Right renal pelvis (tissue), 4 donors: Measurements from ENCODE around the gene APBB2. TPM values are rescaled to one million over a fixed set of nuclear protein-coding genes. Genes with fewer than 3 reads are reported as not detected.
A peak's percentile ranks its signal among the peaks of the same experiment; 100 is the strongest.

Source experiments
- DNase-seq, 4 donors: peaks; one replicate each; pipeline ENCODE4 v3.0.0-alpha.2; 2013; ENCODE audit warnings: low read depth in 4 of 4, low spot score in 3 of 4, missing footprints in 1 of 4
- polyA plus RNA-seq, 4 donors: library from polyadenylated mRNA; unstranded; fragments of 120-200 nt; gene quantifications; one replicate each; pipeline ENCODE4 v1.2.1, GENCODE V29; 2013; ENCODE audit not compliant: insufficient read length in 4 of 4

APBB2 gene
- polyA plus RNA-seq, 4 donors = 43.8 to 55.1 (median 52.6) TPM

DNA sequence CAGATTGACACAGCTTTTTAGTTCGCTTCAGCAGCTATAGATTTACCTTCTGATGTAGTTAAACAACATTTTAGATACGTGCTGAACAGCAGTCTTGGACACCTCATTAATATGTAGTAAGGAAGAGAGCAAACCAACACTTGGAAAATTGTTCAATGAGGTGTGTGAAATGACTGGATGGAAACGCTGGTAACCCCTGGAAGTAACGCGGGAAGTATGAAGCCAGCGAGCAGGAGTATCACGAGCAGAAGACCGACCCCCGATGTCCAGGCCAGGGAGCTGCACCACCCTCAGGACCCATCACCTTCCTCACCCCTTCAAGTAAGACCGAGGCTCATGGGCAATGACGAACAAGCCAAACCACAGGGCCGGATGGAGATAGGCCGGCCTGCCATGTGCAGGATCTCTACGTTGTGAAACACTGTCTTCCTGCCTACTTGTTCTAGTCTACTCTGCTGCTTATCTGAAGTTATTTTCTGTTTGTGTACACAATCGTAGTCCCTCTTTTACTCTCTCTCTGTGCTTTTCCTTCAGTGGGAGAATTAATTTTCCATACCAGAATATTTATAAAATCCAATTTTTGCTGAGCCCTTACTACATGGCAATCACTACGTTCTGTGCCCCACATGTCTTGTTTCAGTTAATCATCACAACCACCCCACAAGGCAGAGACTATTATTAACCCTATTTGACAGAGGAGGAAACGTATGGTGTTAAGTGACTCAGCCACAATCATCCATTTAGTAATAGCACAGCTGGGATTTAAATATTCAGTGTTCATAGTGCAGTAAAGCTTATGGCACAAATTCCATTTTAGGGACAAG is 221.7 kb downstream of the APBB2 start:
- no peak for DNase-seq

DNA sequence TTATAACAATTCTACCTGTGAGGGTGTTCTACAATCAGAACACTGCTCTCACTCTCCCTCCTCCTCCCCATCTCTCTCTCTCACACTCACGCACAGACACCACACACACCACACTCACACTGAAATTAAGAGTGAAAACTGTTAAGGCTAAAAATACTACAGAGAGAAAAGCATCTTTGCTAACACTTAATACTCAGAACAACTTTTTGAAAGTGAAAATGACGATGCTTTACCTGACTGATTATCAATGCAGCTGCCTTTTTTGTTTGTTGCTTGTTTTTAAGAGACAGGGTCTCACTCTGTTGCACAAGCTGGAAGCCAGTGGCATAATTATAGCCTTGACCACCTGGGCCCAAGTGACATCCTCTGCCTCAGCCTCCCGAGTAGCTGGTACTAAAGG is 222.4 kb downstream of the APBB2 start:
- DNase-seq = no peak

DNA sequence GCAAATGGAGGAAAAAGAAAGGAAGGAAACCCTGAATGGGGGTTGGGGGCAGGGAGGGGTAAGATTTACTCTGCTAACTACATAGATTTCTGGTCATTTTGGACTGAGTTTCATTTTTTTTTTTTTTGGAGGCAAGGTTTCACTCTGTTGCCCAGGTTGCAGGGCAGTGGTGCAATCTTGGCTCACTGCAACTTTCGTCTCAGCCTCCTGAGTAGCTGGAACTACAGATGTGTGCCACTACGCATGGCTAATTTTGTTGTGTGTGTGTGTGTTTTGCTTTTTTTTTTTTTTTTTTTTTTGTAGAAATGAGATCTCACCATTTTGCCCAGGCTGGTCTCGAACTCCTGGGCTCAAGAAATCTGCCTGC is 223.5 kb downstream of the APBB2 start:
- no peak for DNase-seq

DNA sequence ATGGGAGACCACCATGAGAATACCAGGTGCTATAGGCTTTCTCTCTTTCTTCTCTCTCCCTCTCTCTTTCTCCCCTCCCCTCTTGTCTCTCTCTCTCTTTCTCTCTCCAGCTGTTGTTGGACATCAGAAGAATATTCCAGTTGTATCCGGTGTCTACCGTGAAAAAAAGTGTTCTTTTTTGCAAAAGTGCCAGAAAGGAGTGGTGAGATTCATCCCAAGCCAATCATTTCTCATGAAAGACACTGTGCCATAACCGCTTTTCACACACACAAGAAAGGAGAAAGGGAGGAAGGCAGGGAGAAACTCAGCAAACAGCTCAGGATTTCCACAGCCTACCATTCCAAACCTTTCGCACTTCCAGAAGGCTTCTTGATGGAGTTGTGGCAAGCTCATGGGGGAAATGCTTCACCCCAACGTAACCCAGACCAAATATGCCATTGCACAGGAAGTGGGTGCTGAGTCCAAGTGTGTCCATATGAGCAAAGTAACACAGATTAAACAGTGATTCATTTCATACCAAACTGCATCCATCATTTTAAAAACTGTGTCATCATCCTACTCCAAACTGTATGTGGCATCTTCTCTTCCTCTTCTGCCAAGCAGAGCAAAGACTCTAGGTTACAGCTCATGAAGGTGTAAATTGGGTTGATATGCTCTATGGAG is 224.0 kb downstream of the APBB2 start:
- DNase-seq = no peak

- no peak for DNase-seq
Observed at GRCh38 chr4:40987151-40987550, 227.2 kb downstream of the APBB2 start.

DNA sequence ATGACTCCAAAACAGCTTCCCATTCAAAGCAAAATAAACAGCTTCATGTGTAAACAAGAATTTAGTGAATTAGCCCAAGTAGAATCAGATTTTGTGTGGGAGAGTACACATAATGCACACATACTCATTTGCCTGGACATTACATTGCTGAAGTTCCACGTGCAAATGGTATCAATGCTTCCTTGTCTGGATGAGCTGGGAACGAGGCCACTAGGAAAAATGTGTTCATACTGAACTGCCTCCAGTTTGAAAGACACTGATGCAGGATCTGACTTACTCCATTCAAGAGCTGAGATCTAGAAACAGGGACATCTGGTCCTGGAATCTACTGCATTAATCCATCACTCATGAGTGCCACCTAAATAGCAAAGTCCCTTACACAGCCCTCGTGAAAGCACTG is 228.0 kb downstream of the APBB2 start:
- DNase-seq = no peak

GRCh38 chr4:40984051-40984450 is 230.3 kb downstream of the APBB2 start:
- DNase-seq = peak in 1 of 4 donors; percentile 15

GRCh38 chr4:40980318-40980883 is 233.9 kb downstream of the APBB2 start:
- DNase-seq = no peak

DNA sequence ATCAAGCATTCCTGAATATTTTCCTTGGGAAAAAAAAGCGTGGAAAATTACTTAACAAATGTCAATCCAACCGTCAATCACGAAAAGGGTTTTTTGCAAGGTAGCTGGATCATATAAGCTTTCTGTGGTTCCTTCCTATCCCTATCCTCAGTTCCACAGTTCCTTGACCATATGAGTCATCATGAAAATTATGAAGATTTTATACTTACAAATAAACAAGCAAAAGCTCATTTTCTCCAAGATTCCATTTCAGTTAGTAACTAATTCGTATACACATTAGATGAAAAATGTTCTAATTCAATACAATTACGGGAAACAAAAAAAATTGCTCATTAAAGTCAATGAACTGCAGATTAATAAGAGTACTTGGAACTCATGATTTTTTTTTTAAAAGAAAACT is 235.8 kb downstream of the APBB2 start:
- DNase-seq = no peak

- DNase-seq = peak; percentile 39 to 49 (median 44)
Observed at GRCh38 chr4:40976343-40976742, 238.0 kb downstream of the APBB2 start.

DNA sequence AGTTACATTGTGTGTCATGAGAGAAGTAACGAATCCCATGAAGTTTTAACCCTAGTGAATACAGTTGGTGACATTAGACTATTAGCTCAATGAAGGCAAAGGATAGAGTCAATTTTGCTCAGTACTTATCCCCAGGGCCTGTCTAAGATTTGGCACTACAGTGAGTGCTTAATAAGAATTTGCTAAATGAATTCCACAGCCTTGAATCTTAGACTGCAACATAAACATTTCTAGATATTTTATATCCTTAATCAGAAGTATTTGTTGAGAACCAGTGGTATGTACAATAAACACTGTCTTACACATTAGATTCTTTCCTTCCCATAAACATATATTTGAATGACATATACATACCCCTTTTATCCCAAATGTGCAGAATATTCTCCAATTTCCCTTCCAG is 241.6 kb downstream of the APBB2 start:
- DNase-seq = no peak

DNA sequence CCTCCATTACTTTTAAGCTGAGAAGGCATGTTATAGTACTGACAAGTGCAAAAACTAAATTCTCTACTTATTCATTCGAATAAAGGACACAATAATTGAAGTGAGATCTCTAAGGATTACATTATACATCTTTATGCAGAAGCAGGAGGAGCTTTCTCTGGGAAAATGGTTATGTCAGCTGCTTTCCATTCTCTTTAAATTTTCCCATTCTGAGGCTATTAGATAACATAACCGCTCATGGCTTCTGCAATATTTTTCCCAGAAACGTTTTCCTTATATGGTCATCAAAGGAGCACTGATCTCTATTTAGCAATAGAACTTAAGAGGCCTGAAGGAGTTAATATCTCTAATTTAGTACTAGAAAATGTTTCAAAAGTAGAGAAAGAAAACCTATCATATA is 243.0 kb downstream of the APBB2 start:
- no peak for DNase-seq

- DNase-seq = no peak
Observed at GRCh38 chr4:40969501-40969900, 244.8 kb downstream of the APBB2 start.

DNA sequence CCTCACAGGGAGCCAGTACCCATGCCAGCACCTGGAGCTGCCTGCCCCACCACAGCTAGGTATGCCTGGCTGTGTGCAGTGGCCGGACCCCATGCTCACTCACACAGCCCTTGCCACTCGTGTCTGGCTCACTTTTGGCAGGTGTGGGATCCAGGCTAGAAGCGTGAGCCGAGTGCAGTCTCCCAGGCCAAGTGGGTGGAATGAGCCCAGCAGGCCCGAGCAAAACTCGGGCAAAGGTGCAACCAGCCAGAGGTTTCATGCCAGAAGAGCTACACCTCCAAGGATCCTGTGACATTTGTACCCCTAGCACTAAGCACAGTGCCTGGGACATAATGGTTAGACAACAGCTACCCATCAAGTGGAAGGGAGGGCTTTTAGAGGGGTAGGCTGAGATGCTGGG is 246.8 kb downstream of the APBB2 start:
- DNase-seq = no peak

- DNase-seq = no peak
Observed at GRCh38 chr4:40966091-40966490, 248.3 kb downstream of the APBB2 start.

GRCh38 chr4:40963897-40964478 is 250.4 kb downstream of the APBB2 start:
- DNase-seq = no peak

DNA sequence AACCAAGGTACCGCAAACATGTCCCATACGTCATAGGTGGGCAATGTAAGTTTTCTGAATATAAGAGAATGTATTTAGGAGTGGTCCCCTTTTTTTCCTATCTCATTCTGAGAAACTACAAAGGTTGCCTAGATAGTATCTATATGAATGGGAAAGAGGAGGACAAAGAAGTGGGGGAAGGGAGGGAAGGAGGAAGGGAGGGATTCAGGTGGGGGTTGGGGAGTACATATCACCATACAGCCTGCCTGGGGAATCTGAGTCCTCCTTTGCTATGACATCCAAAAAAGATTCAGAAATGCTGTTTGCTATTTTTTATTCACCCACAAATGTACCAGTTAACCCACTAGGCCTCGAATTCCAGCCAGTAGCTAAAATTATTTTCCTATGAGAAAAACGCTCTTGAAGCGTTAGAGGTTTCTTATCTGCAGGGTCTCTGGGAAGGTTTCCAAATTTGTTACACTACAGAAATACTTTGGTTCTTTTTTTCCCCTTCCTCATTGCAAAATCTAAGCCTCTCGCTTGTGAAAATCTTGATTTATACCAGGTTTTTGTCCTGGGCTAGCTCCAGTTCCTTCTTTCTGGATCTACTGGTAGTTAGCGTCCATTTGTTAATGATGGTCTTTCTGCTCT is 251.7 kb downstream of the APBB2 start:
- DNase-seq = no peak

GRCh38 chr4:40960941-40961340 is 253.4 kb downstream of the APBB2 start:
- no peak for DNase-seq

DNA sequence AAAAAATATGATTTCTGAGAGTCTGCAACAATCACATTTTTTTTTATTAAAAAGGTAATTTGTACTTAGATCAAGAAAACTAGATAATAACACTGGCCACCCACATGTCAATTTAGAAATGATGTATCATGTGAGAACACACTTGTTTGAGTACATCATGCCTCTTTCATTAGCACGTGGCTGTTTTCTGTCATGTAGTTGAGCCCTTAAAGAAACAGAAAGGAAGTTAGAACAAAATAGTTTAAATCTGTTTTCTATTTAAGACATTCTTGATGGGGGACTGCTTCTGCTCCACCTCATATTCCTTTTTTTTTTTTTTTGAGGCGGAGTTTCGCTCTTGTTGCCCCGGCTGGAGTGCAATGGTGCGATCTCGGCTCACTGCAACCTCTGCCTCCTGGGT is 257.1 kb downstream of the APBB2 start:
- no peak for DNase-seq

DNA sequence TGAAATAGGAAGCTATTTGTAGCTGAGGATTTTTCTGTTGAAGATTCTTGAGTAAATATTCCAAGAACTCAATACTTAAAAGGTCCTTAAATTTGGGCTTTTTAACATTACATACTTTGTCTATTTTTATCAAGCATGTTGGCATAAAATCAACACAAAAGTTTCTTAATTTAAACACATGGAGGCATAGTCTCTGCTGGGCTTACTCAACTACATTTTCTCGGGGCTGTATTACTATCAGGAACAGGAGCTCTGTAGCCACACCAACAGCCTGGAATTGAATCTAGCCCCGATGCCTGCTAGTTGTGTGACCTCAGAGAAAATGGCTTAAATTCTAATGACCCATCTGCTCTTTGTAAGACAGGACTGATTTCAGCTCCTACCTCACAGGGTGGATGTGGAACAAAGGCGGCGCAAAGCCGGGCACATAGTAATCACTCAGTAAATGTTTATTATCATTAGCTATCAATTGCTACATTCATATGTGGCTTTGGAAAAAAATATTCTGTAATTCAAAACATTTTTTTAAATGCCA is 257.6 kb downstream of the APBB2 start:
- DNase-seq = no peak
